ENCODE measurements around the gene ATG16L2. TPM values are rescaled to one million over a fixed set of nuclear protein-coding genes. Genes with fewer than 3 reads are reported as not detected.

ATG16L2 gene
- total and polyA plus RNA-seq, 9 of the 15 experiments (the other 6 are each of a cell fraction or from before 2014, with no cell fraction given) = 0.18 to 11.2 (median 6.2) TPM

DNA sequence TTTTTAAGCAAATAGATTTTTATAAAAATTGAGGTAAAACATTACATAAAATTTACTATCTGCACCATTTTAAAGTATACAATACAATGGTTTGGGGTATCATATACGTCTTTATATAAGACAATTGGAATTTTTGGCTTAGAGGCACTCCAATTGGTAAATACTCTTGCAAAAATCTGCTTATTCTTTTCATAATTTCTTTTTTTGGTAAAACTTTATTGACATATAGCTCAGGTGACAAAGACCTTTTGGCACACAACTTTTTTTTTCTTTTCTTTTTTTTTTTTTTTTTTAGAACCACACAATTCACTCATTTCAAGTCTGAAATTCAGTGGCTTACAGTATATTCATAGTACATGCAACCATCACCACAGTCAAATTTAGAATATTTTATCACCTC lies 57.8 kb downstream of the ATG16L2 start:
- ChIA-PET CTCF (ENCODE audit: low intra/inter-chr PET ratio) (no interaction called here), POLR2A (interaction anchor here (0.7 kb wide), 1 partner anchor 17 kb away, joined by 3 read pairs; no protein-coding TSS in a partner anchor)
- Histone ChIP-seq H3K27me3 (ENCODE audit: control insufficient read depth in 2 of 2, insufficient read depth in 2 of 2, low read length in 2 of 2) (no peaks in the 10 kb centered on the region), H3K4me1 (replicated peaks in 1 of 2; ENCODE audit: control insufficient read depth in 2 of 2, insufficient read depth in 2 of 2, low read length in 2 of 2) (no peaks in the 10 kb centered on the region), H2AFZ (ENCODE audit: low read depth, low read length) (no peak overlapping the region), H4K20me1 (replicated peaks; ENCODE audit: control insufficient read depth, insufficient read depth, low read length) (no peaks in the 10 kb centered on the region), H3K79me2 (ENCODE audit: control insufficient read depth, insufficient read depth, low read length) (no peaks in the 10 kb centered on the region), H3K9me1 (ENCODE audit: control insufficient read depth, insufficient read depth, low read length) (no peaks in the 10 kb centered on the region), H3K9me3 (replicated peaks; ENCODE audit: control insufficient read depth, insufficient read depth, low read depth, low read length) (no peaks in the 10 kb centered on the region), H3K9ac (ENCODE audit: insufficient read depth in 1 of 2, low read depth in 2 of 2, low read length in 2 of 2) (no peak overlapping the region), H3K4me3 (no peak overlapping the region), H3K4me2 (ENCODE audit: insufficient read depth, low read length) (no peak overlapping the region), H3K36me3 (ENCODE audit: control insufficient read depth, insufficient read depth, low read length) (no peaks in the 10 kb centered on the region), H3K27ac (ENCODE audit: extremely low read depth, low read depth, low read length) (no peak overlapping the region)
- TF ChIP-seq ETV5 (CRISPR knock-in tag; IDR thresholded peaks at IDR 0.05; ENCODE audit: low read depth) = no peak
- TF ChIP-seq, protein P1, sequence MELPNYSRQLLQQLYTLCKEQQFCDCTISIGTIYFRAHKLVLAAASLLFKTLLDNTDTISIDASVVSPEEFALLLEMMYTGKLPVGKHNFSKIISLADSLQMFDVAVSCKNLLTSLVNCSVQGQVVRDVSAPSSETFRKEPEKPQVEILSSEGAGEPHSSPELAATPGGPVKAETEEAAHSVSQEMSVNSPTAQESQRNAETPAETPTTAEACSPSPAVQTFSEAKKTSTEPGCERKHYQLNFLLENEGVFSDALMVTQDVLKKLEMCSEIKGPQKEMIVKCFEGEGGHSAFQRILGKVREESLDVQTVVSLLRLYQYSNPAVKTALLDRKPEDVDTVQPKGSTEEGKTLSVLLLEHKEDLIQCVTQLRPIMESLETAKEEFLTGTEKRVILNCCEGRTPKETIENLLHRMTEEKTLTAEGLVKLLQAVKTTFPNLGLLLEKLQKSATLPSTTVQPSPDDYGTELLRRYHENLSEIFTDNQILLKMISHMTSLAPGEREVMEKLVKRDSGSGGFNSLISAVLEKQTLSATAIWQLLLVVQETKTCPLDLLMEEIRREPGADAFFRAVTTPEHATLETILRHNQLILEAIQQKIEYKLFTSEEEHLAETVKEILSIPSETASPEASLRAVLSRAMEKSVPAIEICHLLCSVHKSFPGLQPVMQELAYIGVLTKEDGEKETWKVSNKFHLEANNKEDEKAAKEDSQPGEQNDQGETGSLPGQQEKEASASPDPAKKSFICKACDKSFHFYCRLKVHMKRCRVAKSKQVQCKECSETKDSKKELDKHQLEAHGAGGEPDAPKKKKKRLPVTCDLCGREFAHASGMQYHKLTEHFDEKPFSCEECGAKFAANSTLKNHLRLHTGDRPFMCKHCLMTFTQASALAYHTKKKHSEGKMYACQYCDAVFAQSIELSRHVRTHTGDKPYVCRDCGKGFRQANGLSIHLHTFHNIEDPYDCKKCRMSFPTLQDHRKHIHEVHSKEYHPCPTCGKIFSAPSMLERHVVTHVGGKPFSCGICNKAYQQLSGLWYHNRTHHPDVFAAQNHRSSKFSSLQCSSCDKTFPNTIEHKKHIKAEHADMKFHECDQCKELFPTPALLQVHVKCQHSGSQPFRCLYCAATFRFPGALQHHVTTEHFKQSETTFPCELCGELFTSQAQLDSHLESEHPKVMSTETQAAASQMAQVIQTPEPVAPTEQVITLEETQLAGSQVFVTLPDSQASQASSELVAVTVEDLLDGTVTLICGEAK (IDR thresholded peaks at IDR 0.05) = peak; percentile 79
- TF ChIP-seq, protein P1 (CRISPR knock-in tag; IDR thresholded peaks at IDR 0.05) = peak; percentile 74
- no peak for DNase-seq (ENCODE audit: extremely low read depth in 1 of 4, low spot score in 3 of 4)
- in situ Hi-C loops (cut with MboI) (no loop called here), intact Hi-C loops (cut with micrococcal nuclease) (no loop called here)
- BruUV-seq (replicated peaks) = no TSS peak
- no peak for ATAC-seq
- FAIRE-seq = no peak
- 42% methylated on average over 1 of the region's 1 CpG for WGBS (ENCODE audit: insufficient coverage, low coverage, missing lambda C conversion rate)

Data from K562 (cell line).